Measurements from ENCODE around the gene TNK1. TPM values are rescaled to one million over a fixed set of nuclear protein-coding genes. Genes with fewer than 3 reads are reported as not detected.
A peak's percentile ranks its signal among the peaks of the same experiment; 100 is the strongest.

Gene TNK1
- total RNA-seq, 4 donors from 2014 or later: 38.9 to 110 (median 53.2) TPM

DNA sequence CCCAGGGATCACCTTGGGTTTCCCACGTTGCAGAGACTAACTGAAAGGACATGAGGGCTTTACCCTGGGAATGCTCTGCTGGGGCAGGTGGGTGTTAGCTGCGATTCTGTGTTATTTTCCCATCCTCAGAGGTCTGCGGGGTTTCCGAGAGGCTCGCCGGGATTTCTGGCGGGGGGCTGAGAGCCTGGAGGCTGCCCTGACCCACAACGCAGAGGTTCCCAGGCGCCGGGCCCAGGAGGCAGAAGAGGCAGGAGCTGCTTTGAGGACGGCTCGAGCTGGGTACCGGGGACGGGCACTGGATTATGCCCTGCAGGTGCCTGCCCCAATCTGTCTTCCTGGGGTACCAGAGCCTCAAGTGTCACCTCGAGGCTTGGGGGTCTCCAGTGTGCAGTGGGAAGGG is 37.6 kb upstream of the TNK1 start:
- in situ Hi-C loops (cut with MboI; ENCODE audit: low pct_ligation_motif_present in 1 of 4, low pct_unique_long_range_greater_than_20kb in 1 of 4, low sequenced_read_pairs in 3 of 4): loop anchor here in 2 of 4 donors (10.0 to 25.0 kb wide), 2 partner anchors 68 to 306 kb away; partner anchors contain the start of genes SLC16A11 (in 1 of the 2) and SLC16A13 (in 1 of the 2)
- 78 to 89% methylated on average over 10 to 15 of the region's 15 CpGs for WGBS, 2 donors (ENCODE audit: low coverage in 1 of 2)
- H3K9me3 ChIP-seq: no peaks in the 10 kb centered on the region

DNA sequence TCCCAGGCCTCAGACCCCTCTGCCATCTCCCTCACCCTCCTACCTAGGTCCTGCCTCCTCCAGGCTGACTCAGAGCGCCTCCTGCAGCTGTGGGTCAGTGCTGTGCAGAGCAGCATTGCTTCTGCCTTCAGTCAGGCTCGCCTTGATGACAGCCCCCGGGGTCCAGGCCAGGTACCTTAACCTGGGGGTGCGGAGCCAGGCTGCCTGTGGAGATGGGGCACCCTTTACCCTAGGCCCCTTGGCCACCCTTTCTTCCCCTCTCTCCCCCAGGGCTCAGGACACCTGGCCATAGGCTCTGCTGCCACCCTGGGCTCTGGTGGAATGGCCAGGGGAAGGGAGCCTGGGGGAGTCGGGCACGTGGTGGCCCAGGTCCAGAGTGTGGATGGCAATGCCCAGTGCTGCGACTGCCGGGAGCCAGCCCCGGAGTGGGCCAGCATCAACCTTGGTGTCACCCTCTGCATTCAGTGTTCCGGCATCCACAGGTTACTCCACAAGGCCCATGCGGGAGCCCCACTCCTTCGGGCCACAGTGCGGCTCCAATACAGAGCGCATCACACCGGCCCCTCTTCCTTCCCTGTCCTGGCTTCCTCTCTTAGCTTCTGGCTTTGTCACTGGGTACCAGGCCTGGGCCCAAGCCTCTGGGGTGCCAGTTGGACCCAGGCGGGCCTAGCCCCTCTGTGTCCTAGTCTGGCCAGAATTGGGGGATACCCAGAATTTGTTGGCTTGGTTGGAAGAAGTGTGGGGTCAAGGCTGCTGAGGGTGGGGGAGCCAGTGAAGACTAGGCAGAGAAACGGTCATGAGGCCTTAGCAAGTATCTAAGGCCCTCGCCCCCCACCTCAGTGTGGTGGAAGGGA is 33.9 kb upstream of the TNK1 start:
- H3K27ac ChIP-seq: no peak overlapping the region
- H3K9me3 ChIP-seq: no peaks in the 10 kb centered on the region
- H3K27me3 ChIP-seq: peaks cover 5% of the 10 kb centered on the region
- H3K4me3 ChIP-seq: no peak overlapping the region
- no peaks in the 10 kb centered on the region for H3K36me3 ChIP-seq
- H3K4me1 ChIP-seq: peaks cover 0 to 24% (median 19%) of the 10 kb centered on the region in 4 donors
- intact Hi-C loops (cut with DNase I; ENCODE audit: low total_unique reads): no loop called here
- 79 to 82% methylated on average over 3 to 18 of the region's 18 CpGs for WGBS, 2 donors (ENCODE audit: low coverage in 1 of 2)
- no peak for TF ChIP-seq POLR2AphosphoS5 (IDR thresholded peaks at IDR 0.05)
- no peak for TF ChIP-seq EP300 (IDR thresholded peaks at IDR 0.05; ENCODE audit: low read depth)
- TF ChIP-seq, protein P1, sequence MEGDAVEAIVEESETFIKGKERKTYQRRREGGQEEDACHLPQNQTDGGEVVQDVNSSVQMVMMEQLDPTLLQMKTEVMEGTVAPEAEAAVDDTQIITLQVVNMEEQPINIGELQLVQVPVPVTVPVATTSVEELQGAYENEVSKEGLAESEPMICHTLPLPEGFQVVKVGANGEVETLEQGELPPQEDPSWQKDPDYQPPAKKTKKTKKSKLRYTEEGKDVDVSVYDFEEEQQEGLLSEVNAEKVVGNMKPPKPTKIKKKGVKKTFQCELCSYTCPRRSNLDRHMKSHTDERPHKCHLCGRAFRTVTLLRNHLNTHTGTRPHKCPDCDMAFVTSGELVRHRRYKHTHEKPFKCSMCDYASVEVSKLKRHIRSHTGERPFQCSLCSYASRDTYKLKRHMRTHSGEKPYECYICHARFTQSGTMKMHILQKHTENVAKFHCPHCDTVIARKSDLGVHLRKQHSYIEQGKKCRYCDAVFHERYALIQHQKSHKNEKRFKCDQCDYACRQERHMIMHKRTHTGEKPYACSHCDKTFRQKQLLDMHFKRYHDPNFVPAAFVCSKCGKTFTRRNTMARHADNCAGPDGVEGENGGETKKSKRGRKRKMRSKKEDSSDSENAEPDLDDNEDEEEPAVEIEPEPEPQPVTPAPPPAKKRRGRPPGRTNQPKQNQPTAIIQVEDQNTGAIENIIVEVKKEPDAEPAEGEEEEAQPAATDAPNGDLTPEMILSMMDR (IDR thresholded peaks at IDR 0.05): no peak
- peak; percentile 4 for TF ChIP-seq POLR2A (IDR thresholded peaks at IDR 0.05)
- no peak for DNase-seq
- in situ Hi-C loops (cut with MboI; ENCODE audit: low pct_ligation_motif_present in 1 of 4, low pct_unique_long_range_greater_than_20kb in 1 of 4, low sequenced_read_pairs in 3 of 4): loop anchor here in 2 of 4 donors (10.0 to 25.0 kb wide), 2 partner anchors 72 to 310 kb away; partner anchors contain the start of genes SLC16A11 (in 1 of the 2) and SLC16A13 (in 1 of the 2)

More for the DNA sequence above, 37.6 kb upstream of the TNK1 start:
- no peak for DNase-seq
- Histone ChIP-seq H3K36me3 (no peaks in the 10 kb centered on the region), H3K4me3 (no peak overlapping the region), H3K27me3 (peaks cover 18% of the 10 kb centered on the region), H3K27ac (no peak overlapping the region), H3K4me1 (no peaks in the 10 kb centered on the region)
- no peak for TF ChIP-seq POLR2A (IDR thresholded peaks at IDR 0.05)
- no peak for TF ChIP-seq POLR2AphosphoS5 (IDR thresholded peaks at IDR 0.05)
- no peak for TF ChIP-seq EP300 (IDR thresholded peaks at IDR 0.05; ENCODE audit: low read depth)
- TF ChIP-seq, protein P1 (IDR thresholded peaks at IDR 0.05): no peak
- intact Hi-C loops (cut with DNase I; ENCODE audit: low total_unique reads): no loop called here

DNA sequence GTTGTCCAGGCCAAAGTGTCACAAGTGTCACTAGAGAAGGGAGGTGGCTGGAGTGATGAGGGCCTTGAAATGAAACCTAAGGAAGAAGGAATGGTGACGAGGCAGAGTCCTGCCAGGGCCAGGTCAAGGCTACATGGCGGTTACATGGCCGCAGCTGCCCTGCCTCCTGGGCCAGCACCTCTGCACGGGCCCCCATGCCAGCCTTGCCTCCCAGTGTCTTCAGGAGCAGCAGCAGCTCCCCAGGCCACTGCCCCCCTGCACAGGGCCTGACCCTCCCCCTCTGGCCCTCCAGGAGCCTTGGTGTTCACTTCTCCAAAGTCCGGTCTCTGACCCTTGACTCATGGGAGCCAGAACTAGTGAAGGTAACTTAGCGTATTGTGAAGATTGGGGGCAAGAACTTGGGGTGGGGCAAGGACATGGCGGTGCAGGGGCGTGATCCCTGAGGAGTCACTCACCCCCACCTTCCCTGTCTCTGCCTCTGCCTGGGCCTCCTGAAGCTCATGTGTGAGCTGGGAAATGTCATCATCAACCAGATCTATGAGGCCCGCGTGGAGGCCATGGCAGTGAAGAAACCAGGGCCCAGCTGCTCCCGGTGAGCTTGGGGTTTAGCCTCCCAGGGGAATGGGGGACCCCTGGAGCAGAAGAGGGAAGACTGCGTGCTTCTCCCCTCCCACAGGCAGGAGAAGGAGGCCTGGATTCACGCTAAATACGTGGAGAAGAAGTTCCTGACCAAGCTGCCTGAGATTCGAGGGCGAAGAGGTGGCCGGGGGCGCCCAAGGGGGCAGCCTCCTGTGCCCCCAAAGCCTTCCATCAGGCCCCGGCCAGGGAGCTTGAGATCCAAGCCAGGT is 33.0 kb upstream of the TNK1 start:
- no peak overlapping the region for H3K27ac ChIP-seq
- in situ Hi-C loops (cut with MboI; ENCODE audit: low pct_ligation_motif_present in 1 of 4, low pct_unique_long_range_greater_than_20kb in 1 of 4, low sequenced_read_pairs in 3 of 4): loop anchor here in 2 of 4 donors (10.0 to 25.0 kb wide), 2 partner anchors 73 to 311 kb away; partner anchors contain the start of genes SLC16A11 (in 1 of the 2) and SLC16A13 (in 1 of the 2)
- TF ChIP-seq EP300 (IDR thresholded peaks at IDR 0.05; ENCODE audit: low read depth) (no peak), POLR2AphosphoS5 (IDR thresholded peaks at IDR 0.05) (no peak), POLR2A (IDR thresholded peaks at IDR 0.05) (no peak)
- TF ChIP-seq, protein P1 (IDR thresholded peaks at IDR 0.05): no peak
- intact Hi-C loops (cut with DNase I; ENCODE audit: low total_unique reads): no loop called here
- H3K4me3 ChIP-seq: no peak overlapping the region
- peaks cover 3 to 30% (median 26%) of the 10 kb centered on the region in 4 donors for H3K4me1 ChIP-seq
- DNase-seq: no peak
- 64 to 67% methylated on average over 3 to 19 of the region's 19 CpGs for WGBS, 2 donors (ENCODE audit: low coverage in 1 of 2)
- H3K9me3 ChIP-seq: no peaks in the 10 kb centered on the region
- peaks cover 5% of the 10 kb centered on the region for H3K27me3 ChIP-seq
- no peaks in the 10 kb centered on the region for H3K36me3 ChIP-seq

Measured in transverse colon (tissue), 4 donors.